A549 (cell line): ENCODE results near the gene MELK. TPM values are rescaled to one million over a fixed set of nuclear protein-coding genes. Genes with fewer than 3 reads are reported as not detected.

Source experiments
- ATAC-seq, 2 experiments: fragments of 200-7000 bp in 1 of 2; fragments of >200 bp in 1 of 2; cut with Nextera tagmentation in 1 of 2; cut with Tn5 transposase in 1 of 2; 3 replicates each; pipeline versions ENCODE4 v1.8.0 to v1.9.1; 2018 to 2020; ENCODE audit warnings: mild to moderate bottlenecking in 1 of 2, moderate library complexity in 1 of 2
- CTCF ChIA-PET: fragments of 300-600 bp; sonication (Branson Sonifier 250); formaldehyde crosslinking; extraction: SDS; loops from one replicate; lab custom pipeline; 2021; ENCODE audit warnings: antibody characterized with exemption, inconsistent platforms; lab: Yijun Ruan, JAX
- POLR2A ChIA-PET: fragments of 350-600 bp; formaldehyde crosslinking; extraction: SDS; loops from one replicate; lab custom pipeline; 2021; ENCODE audit warnings: antibody characterized with exemption, inconsistent platforms; lab: Yijun Ruan, JAX
- DNase-seq, 2 experiments: peaks; one replicate each; pipeline versions ENCODE4 v3.0.0 to v3.0.0-alpha.2; 2011 to 2016; ENCODE audit warnings: low read depth in 1 of 2, low spot score in 1 of 2
- FAIRE-seq: peaks from 2 replicates; lab custom pipeline; 2011; peaks lifted over from hg19 to GRCh38; lab: Jason Lieb, UNC
- H3K27ac ChIP-seq, 2 experiments: fragments of >200 bp; sonication (Bioruptor Twin); formaldehyde crosslinking; 3 replicates each; pipeline ENCODE4 v1.5.1; 2016 to 2017
- H3K4me1 ChIP-seq: fragments of >200 bp; sonication (Bioruptor Twin); formaldehyde crosslinking; 3 replicates; pipeline ENCODE4 v1.6.1; 2016
- H3K4me2 ChIP-seq: fragments of >200 bp; sonication (Bioruptor Twin); formaldehyde crosslinking; 3 replicates; pipeline ENCODE4 v1.6.1; 2016
- H3K4me3 ChIP-seq: fragments of >200 bp; sonication (Bioruptor Twin); formaldehyde crosslinking; 3 replicates; pipeline ENCODE4 v1.5.1; 2016
- H3K9me3 ChIP-seq: fragments of >200 bp; sonication (Bioruptor Twin); formaldehyde crosslinking; 3 replicates; pipeline ENCODE4 v1.6.1; 2016
- FOSL2 ChIP-seq, 2 experiments: fragments of 450-650 bp in 1 of 2; fragments of >200 bp in 1 of 2; sonication (Bioruptor Twin) in 1 of 2; formaldehyde crosslinking; IDR thresholded peaks; 2 replicates each; pipeline versions ENCODE4 v1.5.0 to v1.6.1; 2016 to 2020; ENCODE audit warnings: mild to moderate bottlenecking in 1 of 2, moderate library complexity in 1 of 2
- MYC ChIP-seq: IDR thresholded peaks from 2 replicates; pipeline ENCODE4 v1.6.1; 2012; ENCODE audit warnings: mild to moderate bottlenecking, inconsistent platforms, low read length, improper control_type of control experiment, borderline replicate concordance
- NPAS2 ChIP-seq: fragments of 250-450 bp; sonication (Bioruptor Pico); IDR thresholded peaks from 2 replicates; pipeline ENCODE4 v1.8.0; 2022; ENCODE audit warnings: mild to moderate bottlenecking, moderate library complexity, borderline replicate concordance
- PHF8 ChIP-seq: fragments of 200-600 bp; sonication (generic); IDR thresholded peaks from 2 replicates; pipeline ENCODE4 v1.6.1; 2016; ENCODE audit warnings: low read depth, mild to moderate bottlenecking, antibody characterized with exemption, moderate library complexity, borderline replicate concordance
- RAD21 ChIP-seq, 2 experiments: fragments of >200 bp in 1 of 2; sonication (Bioruptor Twin) in 1 of 2; formaldehyde crosslinking in 1 of 2; IDR thresholded peaks in 1 of 2; conservative IDR thresholded peaks in 1 of 2; 2 replicates in 1 of 2; 3 replicates in 1 of 2; pipeline ENCODE4 v1.6.1; 2012 to 2018; ENCODE audit warnings: inconsistent platforms in 1 of 2
- RARB ChIP-seq: fragments of 250-450 bp; sonication (Bioruptor Pico); IDR thresholded peaks from 2 replicates; pipeline ENCODE4 v1.8.0; 2021; ENCODE audit warnings: mild to moderate bottlenecking, moderate library complexity
- ZSCAN20 ChIP-seq: fragments of 250-450 bp; sonication (Bioruptor Pico); IDR thresholded peaks from 2 replicates; pipeline ENCODE4 v1.8.0; 2022; ENCODE audit warnings: mild to moderate bottlenecking, moderate library complexity
- WGBS: methylation state at CpG from one replicate; pipeline ENCODE4 v1.1.6; 2017; ENCODE audit errors: missing lambda C conversion rate; 5-methylcytosine and 5-hydroxymethylcytosine counted together
- polyA plus RNA-seq, 4 experiments: library from polyadenylated mRNA; depleted of rRNA in 3 of 4; stranded (reverse); fragments of >200 nt; fragmentation: RNase III in 1 of 4; extraction: RNeasy Plus Mini Kit Qiagen cat#74134 plus additional on column Dnase treatment in 1 of 4; gene quantifications; 2 replicates in 3 of 4; 3 replicates in 1 of 4; pipeline ENCODE4 v1.2.3, GENCODE V29; 2011 to 2017
- TF ChIP-seq, protein P1 (sequence below): fragments of 200-600 bp; sonication (generic); IDR thresholded peaks from 2 replicates; pipeline ENCODE4 v1.6.1; 2016; ENCODE audit warnings: antibody characterized with exemption, mild to moderate bottlenecking, moderate library complexity
- TF ChIP-seq, protein P2 (sequence below): fragments of 250-450 bp; sonication (Bioruptor Pico); IDR thresholded peaks from 2 replicates; pipeline ENCODE4 v1.5.0; 2020; ENCODE audit warnings: low read depth, mild to moderate bottlenecking, moderate library complexity
- TF ChIP-seq, protein P3 (sequence below): IDR thresholded peaks from 2 replicates; pipeline ENCODE4 v1.6.1; 2012; ENCODE audit warnings: low read depth, borderline replicate concordance

The MELK gene
- polyA plus RNA-seq, 2 of the 4 experiments (the other 2 are of a cell fraction) = 72.7 to 92.4 TPM

DNA sequence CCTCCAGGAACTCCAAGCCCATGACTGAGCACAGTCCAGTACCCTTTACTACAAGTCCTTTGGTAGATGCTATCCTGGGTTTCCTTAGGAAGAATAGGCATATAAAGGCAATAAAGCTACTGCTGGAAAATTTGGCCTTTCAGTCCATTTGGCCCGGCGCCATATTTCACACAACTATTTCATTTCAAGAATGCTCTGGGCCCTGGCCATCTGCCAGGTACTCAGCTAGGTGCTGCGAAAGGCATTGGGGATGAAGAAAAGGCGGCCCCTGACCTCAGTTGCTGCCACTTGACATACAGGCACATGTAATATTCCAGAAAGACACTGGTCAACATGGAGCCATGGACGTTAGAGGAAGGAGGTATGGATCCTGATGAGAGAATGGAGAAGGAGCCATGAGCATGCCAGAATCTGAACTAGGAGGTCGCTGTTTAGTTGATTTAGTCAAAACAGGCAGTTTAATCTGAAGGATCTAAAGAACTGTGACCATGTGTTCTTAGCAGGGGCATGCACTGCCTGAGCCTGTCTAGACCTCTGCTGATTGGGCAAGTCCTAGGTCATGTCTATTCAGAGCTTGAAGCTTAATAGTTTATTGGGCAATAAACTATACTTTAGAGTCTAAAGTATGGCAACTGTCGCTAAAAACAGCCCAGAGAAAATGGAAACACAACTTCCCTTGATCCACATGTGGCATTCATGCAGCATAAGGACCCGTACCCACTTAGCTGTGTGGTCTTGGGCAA, 149.3 kb downstream of the MELK start (continued):
- TF ChIP-seq, protein P1, sequence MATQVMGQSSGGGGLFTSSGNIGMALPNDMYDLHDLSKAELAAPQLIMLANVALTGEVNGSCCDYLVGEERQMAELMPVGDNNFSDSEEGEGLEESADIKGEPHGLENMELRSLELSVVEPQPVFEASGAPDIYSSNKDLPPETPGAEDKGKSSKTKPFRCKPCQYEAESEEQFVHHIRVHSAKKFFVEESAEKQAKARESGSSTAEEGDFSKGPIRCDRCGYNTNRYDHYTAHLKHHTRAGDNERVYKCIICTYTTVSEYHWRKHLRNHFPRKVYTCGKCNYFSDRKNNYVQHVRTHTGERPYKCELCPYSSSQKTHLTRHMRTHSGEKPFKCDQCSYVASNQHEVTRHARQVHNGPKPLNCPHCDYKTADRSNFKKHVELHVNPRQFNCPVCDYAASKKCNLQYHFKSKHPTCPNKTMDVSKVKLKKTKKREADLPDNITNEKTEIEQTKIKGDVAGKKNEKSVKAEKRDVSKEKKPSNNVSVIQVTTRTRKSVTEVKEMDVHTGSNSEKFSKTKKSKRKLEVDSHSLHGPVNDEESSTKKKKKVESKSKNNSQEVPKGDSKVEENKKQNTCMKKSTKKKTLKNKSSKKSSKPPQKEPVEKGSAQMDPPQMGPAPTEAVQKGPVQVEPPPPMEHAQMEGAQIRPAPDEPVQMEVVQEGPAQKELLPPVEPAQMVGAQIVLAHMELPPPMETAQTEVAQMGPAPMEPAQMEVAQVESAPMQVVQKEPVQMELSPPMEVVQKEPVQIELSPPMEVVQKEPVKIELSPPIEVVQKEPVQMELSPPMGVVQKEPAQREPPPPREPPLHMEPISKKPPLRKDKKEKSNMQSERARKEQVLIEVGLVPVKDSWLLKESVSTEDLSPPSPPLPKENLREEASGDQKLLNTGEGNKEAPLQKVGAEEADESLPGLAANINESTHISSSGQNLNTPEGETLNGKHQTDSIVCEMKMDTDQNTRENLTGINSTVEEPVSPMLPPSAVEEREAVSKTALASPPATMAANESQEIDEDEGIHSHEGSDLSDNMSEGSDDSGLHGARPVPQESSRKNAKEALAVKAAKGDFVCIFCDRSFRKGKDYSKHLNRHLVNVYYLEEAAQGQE = no peak
- TF ChIP-seq, protein P2, sequence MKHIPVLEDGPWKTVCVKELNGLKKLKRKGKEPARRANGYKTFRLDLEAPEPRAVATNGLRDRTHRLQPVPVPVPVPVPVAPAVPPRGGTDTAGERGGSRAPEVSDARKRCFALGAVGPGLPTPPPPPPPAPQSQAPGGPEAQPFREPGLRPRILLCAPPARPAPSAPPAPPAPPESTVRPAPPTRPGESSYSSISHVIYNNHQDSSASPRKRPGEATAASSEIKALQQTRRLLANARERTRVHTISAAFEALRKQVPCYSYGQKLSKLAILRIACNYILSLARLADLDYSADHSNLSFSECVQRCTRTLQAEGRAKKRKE (CRISPR knock-in tag) = no peak

DNA sequence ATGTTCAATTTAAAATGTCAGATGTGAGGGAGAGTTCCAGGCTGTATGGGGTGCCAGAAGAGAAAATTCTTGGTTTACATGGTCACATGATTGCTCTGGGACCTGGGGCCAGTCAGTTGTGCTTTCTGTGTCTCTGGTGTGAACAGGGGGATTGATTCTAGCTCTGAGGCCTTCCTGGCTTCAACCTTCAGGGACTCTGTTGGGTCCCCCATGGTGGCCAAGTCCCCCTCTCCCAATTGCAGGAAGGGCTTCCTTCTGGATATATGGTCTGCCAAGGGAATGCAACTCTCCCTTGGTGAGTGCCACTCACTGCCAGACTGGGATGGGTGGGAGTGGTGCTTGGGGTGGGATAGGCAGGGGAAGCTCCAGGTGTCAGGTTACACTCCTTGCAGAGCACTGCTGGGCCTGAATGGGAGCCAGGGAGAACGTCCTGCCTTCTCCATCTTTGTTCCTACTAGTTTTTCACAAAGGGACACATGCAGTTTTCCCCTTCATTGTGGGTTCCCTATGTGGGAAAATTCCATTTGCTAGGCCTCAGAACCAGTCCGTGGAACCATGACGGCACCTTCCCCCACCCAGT, 153.2 kb downstream of the MELK start:
- CTCF ChIA-PET = interaction anchor here (1.5 to 1.7 kb wide), 3 partner anchors 93 to 319 kb away, joined by 4 to 5 read pairs (median 5); no protein-coding TSS in a partner anchor
- TF ChIP-seq FOSL2 (IDR thresholded peaks at IDR 0.05) = no peak
- no peak for TF ChIP-seq FOSL2 (CRISPR knock-in tag; IDR thresholded peaks at IDR 0.05)
- TF ChIP-seq, protein P3, sequence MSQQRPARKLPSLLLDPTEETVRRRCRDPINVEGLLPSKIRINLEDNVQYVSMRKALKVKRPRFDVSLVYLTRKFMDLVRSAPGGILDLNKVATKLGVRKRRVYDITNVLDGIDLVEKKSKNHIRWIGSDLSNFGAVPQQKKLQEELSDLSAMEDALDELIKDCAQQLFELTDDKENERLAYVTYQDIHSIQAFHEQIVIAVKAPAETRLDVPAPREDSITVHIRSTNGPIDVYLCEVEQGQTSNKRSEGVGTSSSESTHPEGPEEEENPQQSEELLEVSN = no peak
- TF ChIP-seq ZSCAN20 (CRISPR knock-in tag) = no peak
- TF ChIP-seq NPAS2 (CRISPR knock-in tag) = no peak
- no peak for TF ChIP-seq RAD21 (conservative IDR thresholded peaks at IDR 0.05 in 1 of 2, IDR thresholded peaks at IDR 0.05 in 1 of 2)
- TF ChIP-seq RARB (CRISPR knock-in tag) = no peak
- TF ChIP-seq MYC = no peak
- no peak for TF ChIP-seq PHF8
- FAIRE-seq (no peak), DNase-seq (no peak), ATAC-seq (no peak)
- H3K4me1 ChIP-seq = no peaks in the 10 kb centered on the region
- WGBS = 79% methylated on average over 3 of the region's 3 CpGs
- H3K4me3 ChIP-seq = no peak overlapping the region
- POLR2A ChIA-PET = no interaction called here
- no peak overlapping the region for H3K27ac ChIP-seq
- H3K9me3 ChIP-seq = no peaks in the 10 kb centered on the region
- H3K4me2 ChIP-seq = no peak overlapping the region

Other genes starting within 250 kb of the MELK start
- 13.2 and 18.5 TPM in 2 replicates for gene RNF38, start 172.6 kb upstream of the MELK start, polyA plus RNA-seq (2011; rRNA removed)
- gene RNF38, start 172.6 kb upstream of the MELK start, polyA plus RNA-seq (2017; fragmentation: RNase III; extraction: RNeasy Plus Mini Kit Qiagen cat#74134 plus additional on column Dnase treatment) = 8.4 to 9.8 TPM (median 8.7 TPM) in 3 replicates